ENCODE data around the gene MUL1. TPM values are rescaled to one million over a fixed set of nuclear protein-coding genes. Genes with fewer than 3 reads are reported as not detected.

Gene MUL1
- total and polyA plus RNA-seq, 2 of the 8 experiments (the other 6 are each of a cell fraction or from before 2014, with no cell fraction given), result 16.4 to 20.8 TPM

GRCh38 chr1:20511518-20512428 is 3.8 kb upstream of the MUL1 start:
- H3K4me1 ChIP-seq (replicated peaks in 1 of 4; ENCODE audit: control insufficient read depth in 3 of 4, insufficient read depth in 4 of 4, low read length in 3 of 4), result peaks cover 0 to 3% (median 2%) of the 10 kb centered on the region in 4 experiments; a peak in 2 of 7 replicates
- H3K4me3 ChIP-seq (ENCODE audit: extremely low read depth in 1 of 4, insufficient read depth in 2 of 4, low read depth in 3 of 4, low read length in 4 of 4), result no peak overlapping the region
- no peak overlapping the region for H3K9ac ChIP-seq (replicated peaks in 1 of 4; ENCODE audit: extremely low read depth in 1 of 4, low read depth in 3 of 4, low read length in 3 of 4)
- no peak overlapping the region for H3K23ac ChIP-seq (ENCODE audit: insufficient read length)
- H4K8ac ChIP-seq (ENCODE audit: extremely low read depth, insufficient read depth, low read length), result no peak overlapping the region
- no peak overlapping the region for H2BK15ac ChIP-seq (ENCODE audit: low read length)
- no peak overlapping the region for H2BK20ac ChIP-seq (ENCODE audit: low read length)
- H2BK5ac ChIP-seq (ENCODE audit: low read depth, low read length), result no peak overlapping the region
- H3K27me3 ChIP-seq (replicated peaks in 1 of 4; ENCODE audit: control insufficient read depth in 3 of 4, extremely low read depth in 1 of 4, insufficient read depth in 3 of 4, low read length in 3 of 4), result peaks cover 0 to 3% (median 1%) of the 10 kb centered on the region in 4 experiments; a peak in 3 of 7 replicates
- H3K79me1 ChIP-seq (ENCODE audit: low read depth, low read length), result no peaks in the 10 kb centered on the region
- no peak overlapping the region for H2BK120ac ChIP-seq (replicated peaks; ENCODE audit: low read depth, low read length)
- no peak for DNase-seq (ENCODE audit: low read depth in 1 of 2, low spot score in 2 of 2)
- no peaks in the 10 kb centered on the region; the same call in 1 of the 2 replicates for H3K23me2 ChIP-seq (ENCODE audit: low read depth, low read length)
- H3K14ac ChIP-seq (ENCODE audit: insufficient read length), result no peak overlapping the region
- WGBS, 2 experiments (ENCODE audit: extremely low coverage in 1 of 2, insufficient coverage in 1 of 2, insufficient read length in 1 of 2, insufficient replicate concordance in 2 of 2, low coverage in 1 of 2, low lambda C conversion rate in 2 of 2, missing lambda C conversion rate in 1 of 2), result 80% methylated on average over 6 of the region's 6 CpGs; no CpG with 5 or more reads in 1 of the 2 experiments
- ChIA-PET CTCF (ENCODE audit: partially characterized antibody) (interaction anchor here (1.1 to 1.7 kb wide), 3 partner anchors 11 to 150 kb away, joined by 3 read pairs; partner anchors contain the start of gene DDOST), POLR2A (ENCODE audit: partially characterized antibody) (interaction anchor here (0.8 kb wide), 1 partner anchor 179 kb away, joined by 3 read pairs; no protein-coding TSS in a partner anchor)
- peaks cover 0 to 8% of the 10 kb centered on the region in 2 experiments; a peak in 3 of 4 replicates for H3K79me2 ChIP-seq (ENCODE audit: control insufficient read depth in 1 of 2, insufficient read depth in 2 of 2, low read length in 2 of 2)
- no peak overlapping the region for H3K27ac ChIP-seq (ENCODE audit: low read depth, low read length)
- no peak for FAIRE-seq
- H3K36me3 ChIP-seq (ENCODE audit: control insufficient read depth in 2 of 4, insufficient read depth in 4 of 4, low read length in 3 of 4), result no peaks in the 10 kb centered on the region
- H3K4ac ChIP-seq (replicated peaks; ENCODE audit: insufficient read length, low read depth, low read length), result no peak overlapping the region
- H3K4me2 ChIP-seq (ENCODE audit: insufficient read depth in 1 of 2, low read depth in 2 of 2, low read length in 2 of 2), result no peak overlapping the region
- H2AK5ac ChIP-seq (ENCODE audit: low read depth, low read length), result no peak overlapping the region
- H4K91ac ChIP-seq (replicated peaks; ENCODE audit: insufficient read length, low read length), result no peak overlapping the region
- no peaks in the 10 kb centered on the region for H4K20me1 ChIP-seq (replicated peaks in 1 of 2; ENCODE audit: control insufficient read depth in 1 of 2, insufficient read depth in 2 of 2, low read length in 2 of 2)
- no peaks in the 10 kb centered on the region for H3K9me3 ChIP-seq (ENCODE audit: insufficient read depth in 2 of 2, low read depth in 1 of 2, low read length in 1 of 2)
- no peak overlapping the region for H3K18ac ChIP-seq (ENCODE audit: extremely low read depth, low read length)
- H2BK12ac ChIP-seq (ENCODE audit: low read depth, low read length), result no peak overlapping the region
- H4K5ac ChIP-seq (ENCODE audit: insufficient read length, low read depth, low read length), result no peak overlapping the region
- no peak overlapping the region for H2AFZ ChIP-seq (ENCODE audit: low read length)
- no peak overlapping the region for H3K56ac ChIP-seq (replicated peaks; ENCODE audit: insufficient read length, low read depth, low read length)
- TF ChIP-seq POLR2AphosphoS5 (IDR thresholded peaks at IDR 0.05; ENCODE audit: low read depth, low read length), result no peak
- TF ChIP-seq RXRA (IDR thresholded peaks at IDR 0.05; ENCODE audit: insufficient read depth, low read depth, low read length), result no peak
- no peak for TF ChIP-seq BACH1 (IDR thresholded peaks at IDR 0.05; ENCODE audit: low read length)
- no peak for TF ChIP-seq E2F6 (IDR thresholded peaks at IDR 0.05)
- no peak for TF ChIP-seq POU5F1 (IDR thresholded peaks at IDR 0.05; ENCODE audit: low read depth, low read length)
- no peak for TF ChIP-seq ZNF274 (IDR thresholded peaks at IDR 0.05; ENCODE audit: borderline replicate concordance, extremely low read depth, low read length)
- TF ChIP-seq ASH2L (IDR thresholded peaks at IDR 0.05; ENCODE audit: low read length), result no peak
- TF ChIP-seq HDAC2 (IDR thresholded peaks at IDR 0.05; ENCODE audit: borderline replicate concordance in 1 of 2, low read depth in 2 of 2, low read length in 2 of 2), result no peak
- TF ChIP-seq TBP (IDR thresholded peaks at IDR 0.05; ENCODE audit: low read depth, low read length), result no peak
- TF ChIP-seq RAD21 (IDR thresholded peaks at IDR 0.05 in 1 of 2, conservative IDR thresholded peaks at IDR 0.05 in 1 of 2; ENCODE audit: low read depth in 2 of 2, low read length in 2 of 2), result no peak
- TF ChIP-seq SP4 (IDR thresholded peaks at IDR 0.05; ENCODE audit: low read length), result no peak
